Measurements from ENCODE around the gene ALOX5.

DNA sequence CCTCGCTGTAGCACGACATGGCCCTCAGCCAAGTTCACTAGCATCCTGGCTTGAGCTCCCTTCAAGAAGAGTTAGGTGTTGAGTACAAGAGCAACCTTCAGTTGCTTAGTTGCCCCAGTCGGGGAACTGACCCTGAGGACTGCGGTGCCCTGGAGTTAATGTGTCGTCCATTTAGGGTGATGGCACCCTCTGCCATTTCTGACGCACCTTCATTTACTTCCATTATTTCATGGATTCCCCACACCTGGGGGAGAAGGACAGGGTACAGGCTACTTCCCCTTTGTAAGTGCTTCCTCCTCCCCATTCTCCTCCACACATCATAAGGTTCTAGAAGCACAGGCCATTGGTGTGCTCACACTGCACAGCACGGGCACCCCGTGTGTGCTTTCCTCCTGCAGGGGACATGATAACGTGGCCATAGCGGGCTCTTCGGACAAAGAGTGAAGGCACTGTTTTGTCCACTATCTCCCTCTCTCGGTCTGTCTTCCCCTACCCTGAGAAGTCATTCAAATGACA, 1.8 kb downstream of the ALOX5 start:
- TF ChIP-seq, protein P1, sequence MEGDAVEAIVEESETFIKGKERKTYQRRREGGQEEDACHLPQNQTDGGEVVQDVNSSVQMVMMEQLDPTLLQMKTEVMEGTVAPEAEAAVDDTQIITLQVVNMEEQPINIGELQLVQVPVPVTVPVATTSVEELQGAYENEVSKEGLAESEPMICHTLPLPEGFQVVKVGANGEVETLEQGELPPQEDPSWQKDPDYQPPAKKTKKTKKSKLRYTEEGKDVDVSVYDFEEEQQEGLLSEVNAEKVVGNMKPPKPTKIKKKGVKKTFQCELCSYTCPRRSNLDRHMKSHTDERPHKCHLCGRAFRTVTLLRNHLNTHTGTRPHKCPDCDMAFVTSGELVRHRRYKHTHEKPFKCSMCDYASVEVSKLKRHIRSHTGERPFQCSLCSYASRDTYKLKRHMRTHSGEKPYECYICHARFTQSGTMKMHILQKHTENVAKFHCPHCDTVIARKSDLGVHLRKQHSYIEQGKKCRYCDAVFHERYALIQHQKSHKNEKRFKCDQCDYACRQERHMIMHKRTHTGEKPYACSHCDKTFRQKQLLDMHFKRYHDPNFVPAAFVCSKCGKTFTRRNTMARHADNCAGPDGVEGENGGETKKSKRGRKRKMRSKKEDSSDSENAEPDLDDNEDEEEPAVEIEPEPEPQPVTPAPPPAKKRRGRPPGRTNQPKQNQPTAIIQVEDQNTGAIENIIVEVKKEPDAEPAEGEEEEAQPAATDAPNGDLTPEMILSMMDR (conservative IDR thresholded peaks at IDR 0.05; ENCODE audit: low read depth in 2 of 2): no peak
- TF ChIP-seq EZH2 (IDR thresholded peaks at IDR 0.05; ENCODE audit: low read depth, unreplicated experiment): no peak
- TF ChIP-seq, protein P2, sequence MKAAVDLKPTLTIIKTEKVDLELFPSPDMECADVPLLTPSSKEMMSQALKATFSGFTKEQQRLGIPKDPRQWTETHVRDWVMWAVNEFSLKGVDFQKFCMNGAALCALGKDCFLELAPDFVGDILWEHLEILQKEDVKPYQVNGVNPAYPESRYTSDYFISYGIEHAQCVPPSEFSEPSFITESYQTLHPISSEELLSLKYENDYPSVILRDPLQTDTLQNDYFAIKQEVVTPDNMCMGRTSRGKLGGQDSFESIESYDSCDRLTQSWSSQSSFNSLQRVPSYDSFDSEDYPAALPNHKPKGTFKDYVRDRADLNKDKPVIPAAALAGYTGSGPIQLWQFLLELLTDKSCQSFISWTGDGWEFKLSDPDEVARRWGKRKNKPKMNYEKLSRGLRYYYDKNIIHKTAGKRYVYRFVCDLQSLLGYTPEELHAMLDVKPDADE (IDR thresholded peaks at IDR 0.05): no peak
- TF ChIP-seq, protein P3, sequence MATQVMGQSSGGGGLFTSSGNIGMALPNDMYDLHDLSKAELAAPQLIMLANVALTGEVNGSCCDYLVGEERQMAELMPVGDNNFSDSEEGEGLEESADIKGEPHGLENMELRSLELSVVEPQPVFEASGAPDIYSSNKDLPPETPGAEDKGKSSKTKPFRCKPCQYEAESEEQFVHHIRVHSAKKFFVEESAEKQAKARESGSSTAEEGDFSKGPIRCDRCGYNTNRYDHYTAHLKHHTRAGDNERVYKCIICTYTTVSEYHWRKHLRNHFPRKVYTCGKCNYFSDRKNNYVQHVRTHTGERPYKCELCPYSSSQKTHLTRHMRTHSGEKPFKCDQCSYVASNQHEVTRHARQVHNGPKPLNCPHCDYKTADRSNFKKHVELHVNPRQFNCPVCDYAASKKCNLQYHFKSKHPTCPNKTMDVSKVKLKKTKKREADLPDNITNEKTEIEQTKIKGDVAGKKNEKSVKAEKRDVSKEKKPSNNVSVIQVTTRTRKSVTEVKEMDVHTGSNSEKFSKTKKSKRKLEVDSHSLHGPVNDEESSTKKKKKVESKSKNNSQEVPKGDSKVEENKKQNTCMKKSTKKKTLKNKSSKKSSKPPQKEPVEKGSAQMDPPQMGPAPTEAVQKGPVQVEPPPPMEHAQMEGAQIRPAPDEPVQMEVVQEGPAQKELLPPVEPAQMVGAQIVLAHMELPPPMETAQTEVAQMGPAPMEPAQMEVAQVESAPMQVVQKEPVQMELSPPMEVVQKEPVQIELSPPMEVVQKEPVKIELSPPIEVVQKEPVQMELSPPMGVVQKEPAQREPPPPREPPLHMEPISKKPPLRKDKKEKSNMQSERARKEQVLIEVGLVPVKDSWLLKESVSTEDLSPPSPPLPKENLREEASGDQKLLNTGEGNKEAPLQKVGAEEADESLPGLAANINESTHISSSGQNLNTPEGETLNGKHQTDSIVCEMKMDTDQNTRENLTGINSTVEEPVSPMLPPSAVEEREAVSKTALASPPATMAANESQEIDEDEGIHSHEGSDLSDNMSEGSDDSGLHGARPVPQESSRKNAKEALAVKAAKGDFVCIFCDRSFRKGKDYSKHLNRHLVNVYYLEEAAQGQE (IDR thresholded peaks at IDR 0.05; ENCODE audit: unreplicated experiment): no peak
- TF ChIP-seq EZH2phosphoT487 (IDR thresholded peaks at IDR 0.05; ENCODE audit: unreplicated experiment): no peak

Data from GM23338 (cell line).